ENCODE data around the gene EDIL3. TPM values are rescaled to one million over a fixed set of nuclear protein-coding genes. Genes with fewer than 3 reads are reported as not detected.

Gene EDIL3
- total RNA-seq, 1 experiment from 2014 or later, result 7.2 TPM

GRCh38 chr5:83917261-83917908 lies 467.3 kb downstream of the EDIL3 start:
- Histone ChIP-seq H3F3A (ENCODE audit: insufficient read depth, low read depth) (no peaks in the 10 kb centered on the region), H3K4me3 (no peak overlapping the region), H3K4me1 (replicated peaks; ENCODE audit: insufficient read depth) (no peaks in the 10 kb centered on the region), H3K79me2 (ENCODE audit: low read depth) (no peaks in the 10 kb centered on the region), H3K27ac (no peak overlapping the region), H3K9me2 (ENCODE audit: insufficient read depth) (no peaks in the 10 kb centered on the region), H3K36me3 (ENCODE audit: low read depth) (no peaks in the 10 kb centered on the region), H2AFZ (no peak overlapping the region), H3K9me3 (ENCODE audit: insufficient read depth, low read depth) (no peaks in the 10 kb centered on the region), H4K20me1 (ENCODE audit: insufficient read depth) (no peaks in the 10 kb centered on the region), H3K4me2 (no peak overlapping the region), H3K27me3 (ENCODE audit: insufficient read depth, low read depth) (no peaks in the 10 kb centered on the region)
- intact Hi-C loops (cut with micrococcal nuclease; ENCODE audit: unreplicated experiment), result no loop called here
- ChIA-PET CTCF (no interaction called here), POLR2A (ENCODE audit: unreplicated experiment) (no interaction called here)
- BruUV-seq (replicated peaks), result no TSS peak
- DNase-seq, result no peak
- TF ChIP-seq EZH2 (IDR thresholded peaks at IDR 0.05; ENCODE audit: low read depth), result no peak
- TF ChIP-seq, protein P1, sequence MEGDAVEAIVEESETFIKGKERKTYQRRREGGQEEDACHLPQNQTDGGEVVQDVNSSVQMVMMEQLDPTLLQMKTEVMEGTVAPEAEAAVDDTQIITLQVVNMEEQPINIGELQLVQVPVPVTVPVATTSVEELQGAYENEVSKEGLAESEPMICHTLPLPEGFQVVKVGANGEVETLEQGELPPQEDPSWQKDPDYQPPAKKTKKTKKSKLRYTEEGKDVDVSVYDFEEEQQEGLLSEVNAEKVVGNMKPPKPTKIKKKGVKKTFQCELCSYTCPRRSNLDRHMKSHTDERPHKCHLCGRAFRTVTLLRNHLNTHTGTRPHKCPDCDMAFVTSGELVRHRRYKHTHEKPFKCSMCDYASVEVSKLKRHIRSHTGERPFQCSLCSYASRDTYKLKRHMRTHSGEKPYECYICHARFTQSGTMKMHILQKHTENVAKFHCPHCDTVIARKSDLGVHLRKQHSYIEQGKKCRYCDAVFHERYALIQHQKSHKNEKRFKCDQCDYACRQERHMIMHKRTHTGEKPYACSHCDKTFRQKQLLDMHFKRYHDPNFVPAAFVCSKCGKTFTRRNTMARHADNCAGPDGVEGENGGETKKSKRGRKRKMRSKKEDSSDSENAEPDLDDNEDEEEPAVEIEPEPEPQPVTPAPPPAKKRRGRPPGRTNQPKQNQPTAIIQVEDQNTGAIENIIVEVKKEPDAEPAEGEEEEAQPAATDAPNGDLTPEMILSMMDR (conservative IDR thresholded peaks at IDR 0.05), result no peak

DNA sequence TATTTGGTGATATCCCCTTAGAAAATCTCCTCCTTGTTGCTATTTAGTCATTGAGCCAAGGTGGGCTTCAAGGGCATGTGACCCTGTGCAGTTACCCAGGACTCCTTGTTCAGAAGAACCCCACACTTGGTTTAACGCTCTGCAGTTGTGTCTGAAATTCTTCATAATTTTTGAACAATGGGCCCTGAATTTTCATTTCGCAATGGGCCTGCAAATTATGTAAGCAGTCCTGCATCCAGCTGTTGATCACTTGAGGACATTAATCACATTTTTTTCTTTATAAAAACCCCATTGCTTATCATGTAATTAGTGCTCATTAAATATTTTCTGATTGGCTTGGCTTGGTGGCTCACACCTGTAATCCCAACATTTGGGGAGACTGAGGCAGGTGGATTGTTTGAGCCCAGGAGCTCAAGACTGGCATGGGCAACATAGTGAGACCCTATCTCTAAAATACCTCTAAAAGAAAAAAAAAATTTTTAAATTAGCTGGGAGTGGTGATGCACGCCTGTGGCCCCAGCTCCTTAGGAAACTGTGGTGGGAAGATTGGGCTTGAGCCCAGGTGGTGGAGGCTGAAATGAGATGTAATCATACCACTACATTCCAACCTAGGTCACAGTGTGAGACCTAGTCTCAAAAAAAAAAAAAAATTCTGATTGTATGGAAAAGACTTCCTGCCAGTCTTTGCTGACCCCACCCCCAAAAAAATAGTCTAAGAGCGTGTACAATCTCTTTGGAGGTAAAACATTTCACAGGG lies 469.8 kb downstream of the EDIL3 start:
- H3K4me2 ChIP-seq, result no peak overlapping the region
- POLR2A ChIA-PET (ENCODE audit: unreplicated experiment), result no interaction called here
- TF ChIP-seq EZH2 (IDR thresholded peaks at IDR 0.05; ENCODE audit: low read depth), result no peak
- TF ChIP-seq, protein P1 (conservative IDR thresholded peaks at IDR 0.05), result no peak
- CTCF ChIA-PET, result interaction anchor here (0.7 kb wide), 1 partner anchor 48 kb away, joined by 4 read pairs; no protein-coding TSS in a partner anchor
- no peak for DNase-seq
- intact Hi-C loops (cut with micrococcal nuclease; ENCODE audit: unreplicated experiment), result no loop called here
- H3K36me3 ChIP-seq (ENCODE audit: low read depth), result no peaks in the 10 kb centered on the region
- H2AFZ ChIP-seq, result no peak overlapping the region
- H3F3A ChIP-seq (ENCODE audit: insufficient read depth, low read depth), result no peaks in the 10 kb centered on the region
- BruUV-seq (replicated peaks), result no TSS peak
- no peaks in the 10 kb centered on the region for H4K20me1 ChIP-seq (ENCODE audit: insufficient read depth)
- no peak overlapping the region for H3K27ac ChIP-seq
- no peaks in the 10 kb centered on the region for H3K4me1 ChIP-seq (replicated peaks; ENCODE audit: insufficient read depth)
- no peaks in the 10 kb centered on the region for H3K9me2 ChIP-seq (ENCODE audit: insufficient read depth)
- H3K79me2 ChIP-seq (ENCODE audit: low read depth), result no peaks in the 10 kb centered on the region
- H3K4me3 ChIP-seq, result no peak overlapping the region
- H3K9me3 ChIP-seq (ENCODE audit: insufficient read depth, low read depth), result no peaks in the 10 kb centered on the region
- H3K27me3 ChIP-seq (ENCODE audit: insufficient read depth, low read depth), result no peaks in the 10 kb centered on the region

DNA sequence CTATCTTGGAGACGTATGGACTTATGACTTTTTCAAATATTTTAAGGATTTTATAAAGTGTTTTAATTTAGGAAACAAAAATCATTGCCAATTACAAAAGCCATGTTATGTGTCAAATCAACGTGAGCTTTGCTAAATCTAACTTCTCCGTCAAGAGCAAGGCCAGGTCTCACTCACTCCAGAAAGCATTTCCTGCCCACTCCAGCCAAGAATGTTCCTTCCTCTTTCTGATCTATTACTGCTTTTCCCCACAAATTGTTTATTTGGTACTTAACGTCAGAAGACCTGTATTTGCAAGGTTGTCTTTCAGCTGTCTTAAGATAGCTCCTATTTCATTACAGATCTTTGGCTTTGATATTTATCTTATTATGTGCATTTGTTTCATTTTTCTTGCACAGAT lies 470.5 kb downstream of the EDIL3 start:
- H3K4me3 ChIP-seq, result no peak overlapping the region
- ChIA-PET CTCF (no interaction called here), POLR2A (ENCODE audit: unreplicated experiment) (no interaction called here)
- TF ChIP-seq, protein P1 (conservative IDR thresholded peaks at IDR 0.05), result no peak
- no peak for TF ChIP-seq EZH2 (IDR thresholded peaks at IDR 0.05; ENCODE audit: low read depth)
- no peak overlapping the region for H3K4me2 ChIP-seq
- no peak overlapping the region for H3K27ac ChIP-seq
- no peaks in the 10 kb centered on the region for H3K9me3 ChIP-seq (ENCODE audit: insufficient read depth, low read depth)
- H3K79me2 ChIP-seq (ENCODE audit: low read depth), result no peaks in the 10 kb centered on the region
- BruUV-seq (replicated peaks), result no TSS peak
- no peaks in the 10 kb centered on the region for H4K20me1 ChIP-seq (ENCODE audit: insufficient read depth)
- no peaks in the 10 kb centered on the region for H3K27me3 ChIP-seq (ENCODE audit: insufficient read depth, low read depth)
- no peak for DNase-seq
- H3K36me3 ChIP-seq (ENCODE audit: low read depth), result no peaks in the 10 kb centered on the region
- no peaks in the 10 kb centered on the region for H3K4me1 ChIP-seq (replicated peaks; ENCODE audit: insufficient read depth)
- no peak overlapping the region for H2AFZ ChIP-seq
- intact Hi-C loops (cut with micrococcal nuclease; ENCODE audit: unreplicated experiment), result no loop called here
- no peaks in the 10 kb centered on the region for H3K9me2 ChIP-seq (ENCODE audit: insufficient read depth)
- H3F3A ChIP-seq (ENCODE audit: insufficient read depth, low read depth), result no peaks in the 10 kb centered on the region
